GM18517 (cell line): ENCODE data around the gene GRAMD2B.
"Not testable (repeated sequence)": the region's sequence is repeated elsewhere in the genome, so short reads cannot be mapped to it uniquely, and the experiment has no call there.

Source experiments
- ATAC-seq: cut with Tn5 transposase; IDR thresholded peaks from one replicate; pipeline ENCODE4 v1.9.1; 2021; ENCODE audit warnings: mild to moderate bottlenecking, moderate library complexity; ENCODE audit not compliant: unreplicated experiment

The GRAMD2B gene

GRCh38 chr5:126422994-126423788 lies at the start of gene GRAMD2B:
Gene GRAMD2B (plus strand): TSS chr5:126423409. CDS start chr5:126423607, 198 bp downstream.
- peak; percentile 89 for ATAC-seq

GRCh38 chr5:126374109-126374416 lies 49.1 kb upstream of the GRAMD2B start:
- no peak for ATAC-seq

- ATAC-seq: no peak
Observed at GRCh38 chr5:126376443-126376842, 46.8 kb upstream of the GRAMD2B start.

GRCh38 chr5:126377424-126377823 lies 45.8 kb upstream of the GRAMD2B start:
- no peak for ATAC-seq

GRCh38 chr5:126380316-126380715 lies 42.9 kb upstream of the GRAMD2B start:
- ATAC-seq: not testable (repeated sequence)

- ATAC-seq: no peak
Observed at GRCh38 chr5:126383246-126383645, 40.0 kb upstream of the GRAMD2B start.

GRCh38 chr5:126383776-126384175 lies 39.4 kb upstream of the GRAMD2B start:
- no peak for ATAC-seq

- ATAC-seq: no peak
Observed at GRCh38 chr5:126384985-126385384, 38.2 kb upstream of the GRAMD2B start.

GRCh38 chr5:126385524-126386502 lies 37.4 kb upstream of the GRAMD2B start:
- ATAC-seq: no peak

GRCh38 chr5:126389179-126389578 lies 34.0 kb upstream of the GRAMD2B start:
- ATAC-seq: no peak

- ATAC-seq: no peak
Observed at GRCh38 chr5:126390051-126390450, 33.2 kb upstream of the GRAMD2B start.

- no peak for ATAC-seq
Observed at GRCh38 chr5:126391386-126391785, 31.8 kb upstream of the GRAMD2B start.

- ATAC-seq: no peak
Observed at GRCh38 chr5:126394211-126394788, 28.9 kb upstream of the GRAMD2B start.

- ATAC-seq: no peak
Observed at GRCh38 chr5:126395198-126395597, 28.0 kb upstream of the GRAMD2B start.

GRCh38 chr5:126395605-126396004 lies 27.6 kb upstream of the GRAMD2B start:
- ATAC-seq: no peak

GRCh38 chr5:126396721-126397120 lies 26.5 kb upstream of the GRAMD2B start:
- not testable (repeated sequence) for ATAC-seq

GRCh38 chr5:126398791-126399190 lies 24.4 kb upstream of the GRAMD2B start:
- no peak for ATAC-seq

- no peak for ATAC-seq
Observed at GRCh38 chr5:126400621-126401251, 22.5 kb upstream of the GRAMD2B start.

GRCh38 chr5:126402621-126403555 lies 20.3 kb upstream of the GRAMD2B start:
- no peak for ATAC-seq

GRCh38 chr5:126403876-126404275 lies 19.3 kb upstream of the GRAMD2B start:
- ATAC-seq: no peak
